SH-SY5Y (cell line): ENCODE data around the gene ATG9A.

Experiments used
- GATA2 ChIP-seq: IDR thresholded peaks from 2 replicates; pipeline ENCODE4 v1.6.1; 2011; ENCODE audit warnings: mild to moderate bottlenecking, low read depth, low read length
- GATA3 ChIP-seq: IDR thresholded peaks from 2 replicates; pipeline ENCODE4 v1.6.1; 2011; ENCODE audit warnings: low read depth, mild to moderate bottlenecking, low read length, moderate library complexity

The ATG9A gene

DNA sequence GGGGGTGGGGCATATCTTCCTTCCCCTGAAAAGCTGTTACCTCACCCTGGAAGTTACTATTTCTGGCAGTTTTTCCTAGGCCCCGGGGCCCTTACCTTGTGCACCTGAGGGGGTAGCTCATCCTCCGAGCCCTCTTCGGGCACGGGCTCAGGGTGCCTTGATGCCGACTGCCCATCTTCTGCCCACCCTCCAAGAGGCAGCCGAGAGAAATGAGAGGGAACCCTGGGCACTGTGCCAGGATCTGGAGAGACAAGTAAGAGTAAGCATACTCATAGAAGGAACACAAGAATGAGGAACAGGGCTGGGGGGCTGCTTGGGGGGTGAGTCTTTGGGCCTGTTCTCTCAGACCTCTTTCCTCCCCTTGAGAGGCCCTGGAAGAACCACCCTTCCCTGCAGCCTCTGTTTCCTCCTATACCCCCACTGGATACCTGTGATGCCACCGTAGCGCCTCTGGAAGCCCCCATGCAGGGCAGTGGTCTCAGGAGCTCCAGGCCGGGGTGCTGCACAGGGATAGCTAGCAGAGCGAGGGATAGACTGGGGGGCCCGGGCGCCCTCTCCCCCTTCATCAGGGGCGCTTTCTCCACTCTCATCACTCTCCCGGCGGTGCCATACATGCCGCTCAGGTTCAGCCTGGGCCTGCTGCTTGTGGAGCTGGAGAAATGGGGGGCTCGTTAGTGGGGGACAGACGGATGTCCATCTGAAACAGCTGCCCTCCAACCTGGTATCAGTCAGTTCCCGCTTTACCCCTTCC lies 8.6 kb downstream of the ATG9A start:
- no peak for TF ChIP-seq GATA3
- TF ChIP-seq GATA2: no peak

DNA sequence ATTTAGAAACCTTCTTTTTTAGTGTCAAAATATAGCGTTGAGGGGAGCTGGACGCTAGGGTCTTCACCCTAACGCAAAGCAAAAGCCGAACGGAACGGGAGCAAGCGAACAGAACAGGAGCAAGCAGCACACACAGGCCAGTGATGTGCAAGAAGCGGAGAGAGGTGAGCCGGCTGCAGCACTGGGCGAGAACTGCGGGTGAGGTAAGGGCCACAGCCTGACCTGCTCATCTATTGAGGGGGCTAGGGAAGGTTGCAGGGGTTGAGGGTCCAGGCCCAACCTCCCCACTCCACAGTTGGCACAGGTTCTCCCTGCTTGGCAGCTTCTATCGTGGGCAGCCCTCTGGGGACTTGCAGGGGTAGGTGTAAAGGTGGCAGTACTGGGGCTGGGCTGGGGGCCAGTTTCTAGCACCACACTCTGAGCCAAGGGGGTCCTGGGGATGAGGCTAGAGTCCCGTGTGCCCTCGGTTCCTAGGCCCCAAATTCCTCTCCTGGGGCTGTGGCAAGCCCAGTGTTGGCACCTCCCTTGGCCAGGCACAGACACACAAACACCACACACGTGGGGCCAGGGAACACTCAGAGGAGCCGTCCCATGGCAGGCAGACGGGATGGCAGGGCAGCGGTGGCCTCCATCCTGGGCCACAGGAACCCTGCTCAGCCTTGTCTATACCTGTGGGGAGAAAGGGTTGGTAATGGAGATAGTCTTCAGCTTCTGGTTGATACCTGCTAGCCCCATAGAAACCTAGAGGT lies 9.5 kb downstream of the ATG9A start:
- no peak for TF ChIP-seq GATA2
- no peak for TF ChIP-seq GATA3

DNA sequence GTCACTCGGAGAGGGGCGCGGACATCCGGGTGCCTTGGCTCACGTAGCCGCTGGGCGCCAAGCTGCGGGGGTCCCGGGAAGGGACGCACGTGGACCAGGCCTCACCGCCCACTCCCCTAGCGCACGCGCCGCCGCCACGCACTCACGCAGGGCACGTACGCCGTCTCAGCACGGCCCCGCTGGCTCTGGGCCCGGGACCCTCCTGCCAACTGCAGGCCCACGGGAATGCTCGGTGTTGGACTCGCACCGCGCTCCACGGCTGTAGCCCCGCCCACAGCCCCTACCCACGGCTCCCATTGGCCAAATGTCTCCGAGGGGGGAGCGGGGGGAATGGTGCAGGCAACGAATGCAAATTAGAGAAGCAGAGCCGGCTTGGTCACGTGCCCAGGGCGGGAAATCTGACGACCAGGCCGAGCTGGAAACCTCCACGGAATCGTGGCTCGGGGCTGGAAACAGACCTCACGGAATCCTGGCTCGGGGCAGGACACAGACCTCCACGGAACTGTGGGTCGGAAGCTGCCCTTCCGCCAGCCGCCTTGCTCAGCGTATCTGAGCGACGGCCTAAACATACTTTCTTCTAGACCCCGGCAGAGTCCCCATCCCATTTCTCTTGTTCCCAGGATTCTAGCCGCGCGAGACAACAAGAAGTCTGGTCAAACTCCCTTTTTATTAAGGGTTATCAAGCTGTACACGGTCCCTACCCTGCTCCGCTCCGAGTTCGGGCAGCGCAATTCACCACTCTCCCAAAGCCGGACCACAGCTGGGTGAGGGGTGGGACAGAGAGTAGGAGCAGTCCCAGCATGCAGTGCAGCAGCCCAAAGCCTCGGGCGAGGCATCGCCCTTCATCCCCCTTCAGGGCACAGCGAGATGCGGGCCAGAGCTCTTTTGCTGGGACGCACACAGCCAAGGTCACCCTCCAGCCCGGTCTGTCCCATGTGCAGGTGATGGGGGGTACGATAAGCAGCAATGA lies 10.4 kb downstream of the ATG9A start, which contains the start of gene ABCB6:
TSS of gene ABCB6 (minus strand) at position 227 of the 970 bp plus-strand sequence. CDS start 285 bp downstream, outside the sequence.
- TF ChIP-seq GATA2 (no peak), GATA3 (no peak)

DNA sequence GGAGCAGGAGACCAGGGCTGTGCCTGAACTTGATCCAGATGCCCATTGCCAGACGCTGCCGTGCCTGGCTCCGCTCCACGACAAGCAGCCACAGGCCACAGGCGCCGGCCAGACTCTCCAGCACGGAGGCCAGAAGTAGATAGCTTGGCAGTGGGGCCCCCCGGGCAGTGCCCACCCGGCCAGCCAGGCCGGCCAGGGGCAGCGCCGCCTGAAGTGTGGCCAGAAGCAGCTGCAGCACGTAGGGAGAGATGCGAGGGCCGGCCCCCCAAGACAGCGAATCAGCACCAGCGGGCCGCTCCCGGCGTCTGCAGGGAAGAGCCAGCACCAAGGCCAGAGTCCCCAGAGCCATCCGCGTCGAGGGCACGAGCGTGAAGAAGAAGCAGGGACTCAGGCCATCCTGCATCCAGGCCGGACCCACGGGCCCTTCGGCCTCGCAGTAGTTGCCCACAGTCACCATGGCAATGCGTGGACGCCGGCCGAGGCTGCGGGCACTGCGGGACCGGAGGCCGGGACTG lies 11.2 kb downstream of the ATG9A start:
- TF ChIP-seq GATA2 (no peak), GATA3 (no peak)

DNA sequence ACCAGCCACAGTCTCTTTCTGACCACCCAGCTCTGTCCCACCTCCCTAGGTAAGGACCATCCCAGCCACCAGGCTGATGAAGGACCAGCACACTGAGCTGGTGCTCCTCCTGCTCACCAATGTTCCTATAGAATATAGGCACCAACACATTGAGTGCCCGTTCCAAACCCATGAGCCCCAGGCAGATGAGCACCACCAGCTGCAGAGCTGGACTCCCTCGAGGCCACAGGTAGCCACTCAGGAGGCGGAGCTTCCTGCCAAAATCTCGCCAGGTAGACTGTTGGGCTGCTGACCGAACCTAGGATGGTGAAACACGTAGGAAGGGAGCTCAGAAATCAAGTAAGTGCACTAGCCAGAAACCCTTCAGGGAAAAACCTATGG lies 12.9 kb downstream of the ATG9A start:
- no peak for TF ChIP-seq GATA2
- no peak for TF ChIP-seq GATA3

DNA sequence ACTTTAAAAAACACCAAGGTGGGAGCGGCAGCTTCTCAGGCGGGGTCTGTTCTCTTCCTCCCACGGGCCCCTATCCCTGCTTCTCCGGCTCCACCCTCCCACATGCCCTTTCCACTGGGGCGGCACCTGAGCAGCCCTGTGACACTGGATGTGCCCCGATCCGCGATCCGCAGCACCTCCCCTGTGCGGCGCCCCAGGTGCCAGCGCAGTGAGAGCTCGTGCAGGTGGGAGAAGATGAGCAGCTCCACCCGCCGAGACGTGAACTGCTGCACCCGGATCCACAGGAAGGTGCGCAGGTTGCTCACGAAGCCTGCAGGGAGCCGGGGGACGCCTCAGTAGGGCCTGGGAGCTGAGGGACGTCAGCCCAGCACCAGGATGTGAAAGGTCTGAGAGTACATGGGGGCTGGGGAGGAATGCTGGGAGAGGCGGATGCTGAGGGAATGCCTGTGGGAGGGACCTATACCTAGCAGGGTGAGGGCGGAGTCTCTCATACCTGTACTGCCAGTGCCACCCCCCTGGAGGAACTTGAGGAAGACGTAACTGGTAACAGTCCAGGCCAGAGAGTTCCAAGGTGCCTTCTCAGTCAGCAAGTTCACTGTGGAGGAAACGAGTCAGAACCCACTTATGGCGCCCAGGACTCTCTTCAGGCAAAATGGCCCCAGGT lies 13.4 kb downstream of the ATG9A start:
- no peak for TF ChIP-seq GATA3
- no peak for TF ChIP-seq GATA2

DNA sequence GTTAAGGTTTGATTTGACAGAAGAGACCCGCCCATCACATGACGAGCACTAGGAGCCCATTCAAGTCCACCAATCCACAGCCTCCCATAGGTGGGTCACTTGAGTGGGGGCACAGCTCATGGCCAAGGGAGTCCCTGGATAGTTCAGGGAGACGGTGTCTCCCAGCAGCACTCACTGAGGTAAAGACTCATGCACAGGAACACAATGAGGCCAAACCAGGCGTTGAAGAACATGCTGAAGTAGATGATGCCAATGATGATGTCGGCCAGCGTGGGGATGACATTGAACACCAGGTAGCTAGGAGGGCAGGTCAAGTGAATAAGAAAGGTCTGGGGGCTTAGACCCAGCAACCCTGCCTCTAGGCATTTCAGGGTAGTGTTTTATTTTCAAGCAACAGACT lies 14.7 kb downstream of the ATG9A start:
- no peak for TF ChIP-seq GATA3
- TF ChIP-seq GATA2: no peak

DNA sequence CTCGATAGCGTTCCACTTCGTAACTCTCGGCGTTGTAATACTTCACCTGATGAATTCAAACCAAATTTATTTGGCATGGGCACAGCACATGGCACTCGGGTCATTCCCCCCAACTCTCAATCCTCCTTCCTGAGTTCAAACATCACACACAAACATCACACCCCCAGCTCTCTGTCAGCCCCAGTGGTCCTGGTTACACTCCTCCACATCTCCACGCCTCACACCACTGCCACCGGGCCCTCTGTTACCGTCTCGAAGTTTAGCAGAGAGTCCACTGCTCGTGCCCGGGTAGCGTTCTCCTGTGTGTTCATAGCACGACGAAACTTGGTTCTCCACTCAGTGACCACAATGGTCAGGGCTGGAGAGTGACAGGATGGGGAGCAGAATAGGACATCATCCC lies 15.3 kb downstream of the ATG9A start:
- TF ChIP-seq GATA3 (no peak), GATA2 (no peak)

DNA sequence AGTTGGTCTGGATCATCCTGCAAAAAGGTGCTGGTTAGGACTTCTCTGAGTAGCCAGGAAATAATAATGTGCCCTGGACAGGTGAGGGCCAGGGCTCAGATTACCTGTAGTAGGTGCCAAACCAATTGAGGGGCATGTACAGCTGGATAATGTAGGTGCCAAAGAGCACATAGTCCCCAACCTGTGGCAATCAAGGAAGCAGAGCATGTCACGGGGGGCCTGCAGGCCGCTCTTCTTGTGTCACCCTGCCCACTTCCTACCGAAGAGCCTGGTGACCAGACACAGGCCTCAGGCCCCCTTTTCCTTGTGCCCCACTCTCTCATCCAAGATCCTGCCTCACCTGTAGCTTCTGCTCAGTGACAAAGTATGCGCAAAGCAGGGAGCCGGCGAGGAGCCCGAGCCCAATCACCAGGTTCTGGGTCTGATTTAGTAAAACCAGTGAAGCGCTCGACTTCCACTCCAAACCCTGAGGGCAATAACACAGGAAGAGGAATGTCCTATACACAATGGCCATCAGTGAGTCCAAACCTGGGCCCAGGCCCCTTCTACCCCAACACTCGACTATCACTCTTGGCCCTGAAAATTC lies 15.9 kb downstream of the ATG9A start:
- no peak for TF ChIP-seq GATA2
- no peak for TF ChIP-seq GATA3

DNA sequence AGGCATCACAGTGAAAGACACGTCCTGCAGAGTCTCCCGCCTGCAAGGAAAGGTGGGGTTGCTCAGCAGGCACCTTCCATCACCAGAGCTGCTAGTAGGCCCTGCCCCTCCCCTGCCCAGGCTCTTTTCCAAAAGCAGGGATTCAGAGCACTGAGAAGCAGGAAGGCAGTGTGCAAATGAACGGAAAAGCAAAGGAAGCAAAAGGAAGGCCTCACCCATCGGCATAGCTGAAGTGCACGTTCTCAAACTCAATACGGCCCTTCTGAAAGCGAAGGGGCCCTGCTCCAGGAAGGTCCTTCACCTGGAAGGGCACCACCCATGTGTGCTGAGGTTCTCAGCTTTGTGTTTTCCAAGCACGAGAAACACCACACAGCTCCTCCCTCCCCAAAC lies 16.4 kb downstream of the ATG9A start:
- TF ChIP-seq GATA3: no peak
- TF ChIP-seq GATA2: no peak

DNA sequence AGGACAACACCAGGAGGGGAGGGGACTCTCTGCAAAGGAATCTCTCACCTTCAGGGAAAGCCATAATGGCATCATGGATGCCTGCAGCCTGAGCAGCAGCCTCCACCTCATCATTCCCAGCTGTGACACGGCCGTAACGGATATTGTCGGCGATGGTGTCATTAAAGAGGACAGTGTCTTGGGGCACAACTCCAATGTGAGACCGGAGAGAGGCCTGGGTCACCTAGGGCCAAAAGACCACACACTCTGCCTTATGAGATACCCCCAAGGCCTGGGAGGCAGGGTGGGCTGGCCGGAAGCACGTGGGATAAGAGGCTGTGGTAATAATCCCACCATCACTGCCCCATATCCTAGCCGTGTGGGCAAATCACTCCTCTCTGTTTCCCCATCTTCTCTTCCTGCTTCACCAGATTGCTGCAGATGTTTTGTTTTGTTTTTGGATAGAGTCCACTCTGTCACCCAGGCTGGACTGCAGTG lies 18.5 kb downstream of the ATG9A start:
- TF ChIP-seq GATA2 (no peak), GATA3 (no peak)

DNA sequence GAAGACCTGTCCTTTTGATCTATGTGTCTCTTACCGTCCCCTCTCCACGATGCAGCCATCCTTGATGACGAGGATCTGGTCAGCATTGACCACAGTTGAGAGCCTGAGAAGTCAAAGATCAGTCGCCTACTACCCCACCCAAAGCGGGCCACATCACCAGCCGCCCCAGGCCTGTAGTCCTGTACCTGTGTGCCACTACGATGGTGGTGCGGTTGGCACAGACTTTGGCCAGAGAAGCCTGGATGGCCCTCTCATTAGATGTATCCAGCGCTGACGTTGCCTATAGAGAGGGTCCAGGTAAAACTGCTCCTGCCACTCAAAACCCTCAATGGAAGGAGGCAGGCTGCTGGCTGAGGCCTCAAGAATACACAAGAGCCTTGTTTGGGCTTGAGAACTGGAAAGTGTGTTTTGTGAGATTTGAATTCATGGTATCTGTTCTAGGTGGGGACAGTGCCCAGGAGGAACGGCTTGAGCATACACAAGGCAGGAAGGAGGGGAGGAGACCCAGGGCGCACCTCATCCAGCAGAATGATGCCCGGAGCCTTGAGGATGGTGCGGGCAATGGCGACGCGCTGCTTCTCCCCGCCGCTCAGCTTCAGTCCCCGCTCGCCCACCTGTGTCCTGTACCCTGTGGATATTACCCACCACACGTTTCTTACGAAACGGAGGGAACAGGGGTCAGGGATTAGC lies 19.1 kb downstream of the ATG9A start:
- TF ChIP-seq GATA3: no peak
- no peak for TF ChIP-seq GATA2
